Naive thymus-derived CD4-positive, alpha-beta T cell (primary cell): ENCODE measurements around the gene DHX29. TPM values are rescaled to one million over a fixed set of nuclear protein-coding genes. Genes with fewer than 3 reads are reported as not detected.

ENCODE experiments used
- ATAC-seq: fragments of 150-1000 bp; cut with Tn5 transposase; 2 replicates; pipeline ENCODE4 v1.10.0; 2021; ENCODE audit warnings: mild to moderate bottlenecking, moderate library complexity
- CTCF ChIA-PET: fragments of 350-600 bp; sonication (Branson Sonifier 250); formaldehyde crosslinking; loops from one replicate; lab custom pipeline; 2021; ENCODE audit warnings: antibody characterized with exemption; lab: Charles Lee
- POLR2A ChIA-PET: fragments of 350-600 bp; sonication (Branson Sonifier 250); formaldehyde crosslinking; loops from one replicate; lab custom pipeline; 2021; ENCODE audit warnings: antibody characterized with exemption, inconsistent platforms; lab: Charles Lee
- DNase-seq, 9 donors: peaks; one replicate each; pipeline versions ENCODE4 v3.0.0 to v3.0.0-alpha.2; 2020 to 2022; ENCODE audit warnings: mixed read lengths in 1 of 9
- H3K27ac ChIP-seq: one replicate; pipeline ENCODE4 v1.7.0; 2013; ENCODE audit warnings: mild to moderate bottlenecking, low read depth, low read length, moderate library complexity
- H3K27me3 ChIP-seq, 2 donors: one replicate each; pipeline ENCODE4 v1.7.0; 2013; ENCODE audit warnings: low read length in 2 of 2, mild to moderate bottlenecking in 2 of 2, moderate library complexity in 2 of 2; ENCODE audit not compliant: control insufficient read depth in 2 of 2, insufficient read depth in 2 of 2
- H3K36me3 ChIP-seq, 3 experiments: 1 replicate in 2 of 3; 2 replicates in 1 of 3; pipeline ENCODE4 v1.7.0; 2013; ENCODE audit warnings: low read length in 3 of 3, mild to moderate bottlenecking in 3 of 3, moderate library complexity in 1 of 3; ENCODE audit not compliant: insufficient read depth in 3 of 3, control insufficient read depth in 2 of 3
- H3K4me1 ChIP-seq, 2 donors: one replicate each; pipeline ENCODE4 v1.7.0; 2013; ENCODE audit warnings: low read length in 2 of 2, mild to moderate bottlenecking in 2 of 2, moderate library complexity in 1 of 2; ENCODE audit not compliant: control insufficient read depth in 2 of 2, insufficient read depth in 2 of 2
- H3K4me3 ChIP-seq: 2 replicates; pipeline ENCODE4 v1.7.0; 2013; ENCODE audit warnings: mild to moderate bottlenecking, low read length
- H3K9me3 ChIP-seq, 3 experiments: 1 replicate in 2 of 3; 2 replicates in 1 of 3; pipeline ENCODE4 v1.7.0; 2013; ENCODE audit warnings: low read length in 3 of 3; ENCODE audit not compliant: control insufficient read depth in 2 of 3
- H3K27ac Mint-ChIP-seq, 9 donors: one replicate each; pipeline ENCODE4 v1.8.0; 2020 to 2022; ENCODE audit warnings: mixed read lengths in 9 of 9, mild to moderate bottlenecking in 8 of 9, moderate library complexity in 5 of 9, inconsistent platforms in 2 of 9
- H3K27me3 Mint-ChIP-seq, 5 donors: one replicate each; pipeline ENCODE4 v1.8.0; 2021 to 2022; ENCODE audit warnings: mixed read lengths in 5 of 5, mild to moderate bottlenecking in 1 of 5
- H3K36me3 Mint-ChIP-seq, 5 donors: one replicate each; pipeline ENCODE4 v1.8.0; 2020 to 2022; ENCODE audit warnings: mixed read lengths in 5 of 5, mild to moderate bottlenecking in 3 of 5, inconsistent platforms in 1 of 5
- H3K4me1 Mint-ChIP-seq, 7 donors: one replicate each; pipeline ENCODE4 v1.8.0; 2020 to 2022; ENCODE audit warnings: mixed read lengths in 7 of 7, mild to moderate bottlenecking in 3 of 7, inconsistent platforms in 1 of 7
- H3K4me3 Mint-ChIP-seq, 10 donors: one replicate each; pipeline ENCODE4 v1.8.0; 2020 to 2022; ENCODE audit warnings: mild to moderate bottlenecking in 10 of 10, mixed read lengths in 10 of 10, moderate library complexity in 6 of 10, inconsistent platforms in 2 of 10
- H3K9me3 Mint-ChIP-seq, 11 donors: one replicate each; pipeline ENCODE4 v1.8.0; 2020 to 2022; ENCODE audit warnings: mixed read lengths in 11 of 11, mild to moderate bottlenecking in 4 of 11, inconsistent platforms in 1 of 11, moderate library complexity in 1 of 11
- intact Hi-C, 2 donors: fragments of 100-400 bp; cut with micrococcal nuclease; formaldehyde crosslinking; loops; one replicate each; pipeline ENCODE4 v1.15.1; 2023
- polyA plus RNA-seq, 2 donors: library from polyadenylated mRNA; unstranded; fragments of 300-500 nt; fragmentation: Illumina TruSeq; gene quantifications; one replicate each; pipeline ENCODE4 v1.2.3, GENCODE V29; 2021
- total RNA-seq, 6 experiments: library from RNA in 5 of 6; stranded (reverse) in 5 of 6; gene quantifications; 1 replicate in 5 of 6; 2 replicates in 1 of 6; pipeline ENCODE4 v1.2.3 and lab custom pipeline; 2021 to 2026

The DHX29 gene
- total and polyA plus RNA-seq, 7 experiments from 2014 or later = 5.8 to 19.2 (median 12.6) TPM

- no peak for DNase-seq
- H3K27ac Mint-ChIP-seq = no peak overlapping the region
- Histone ChIP-seq H3K36me3 (peaks cover 0 to 4% (median 0%) of the 10 kb centered on the region in 3 experiments), H3K4me1 (peaks cover 28 to 32% of the 10 kb centered on the region in 2 donors), H3K27ac (peak overlapping the region; percentile 89), H3K4me3 (peak overlapping the region; percentile 97), H3K9me3 (no peaks in the 10 kb centered on the region), H3K27me3 (no peaks in the 10 kb centered on the region)
- intact Hi-C loops = loop anchor here (1.0 to 5.0 kb wide), 11 partner anchors 74 to 1866 kb away; partner anchors contain the start of genes PLPP1 (in 2 of the 2), ARL15 (in 1 of the 2), CCNO (in 1 of the 2) and MCIDAS (in 1 of the 2)
- no peaks in the 10 kb centered on the region for H3K27me3 Mint-ChIP-seq
- peaks cover 0 to 18% (median 15%) of the 10 kb centered on the region in 5 donors for H3K36me3 Mint-ChIP-seq
- H3K4me3 Mint-ChIP-seq = no peak overlapping the region
- peaks cover 0 to 2% (median 0%) of the 10 kb centered on the region in 11 donors for H3K9me3 Mint-ChIP-seq
- ChIA-PET CTCF (no interaction called here), POLR2A (interaction anchor here (0.6 to 1.9 kb wide), 7 partner anchors 7 to 750 kb away, joined by 3 to 8 read pairs (median 4); no protein-coding TSS in a partner anchor)
- ATAC-seq = no peak
- H3K4me1 Mint-ChIP-seq = peaks cover 13 to 31% (median 21%) of the 10 kb centered on the region in 7 donors
Observed at GRCh38 chr5:55306641-55307382, 682 bp downstream of the DHX29 start.

- Mint-ChIP-seq H3K9me3 (peaks cover 0 to 3% (median 0%) of the 10 kb centered on the region in 11 donors), H3K27ac (no peak overlapping the region), H3K27me3 (no peaks in the 10 kb centered on the region), H3K4me3 (no peak overlapping the region), H3K36me3 (peaks cover 0 to 19% (median 14%) of the 10 kb centered on the region in 5 donors), H3K4me1 (peaks cover 5 to 23% (median 17%) of the 10 kb centered on the region in 7 donors)
- ChIA-PET CTCF (no interaction called here), POLR2A (no interaction called here)
- no peaks in the 10 kb centered on the region for H3K9me3 ChIP-seq
- H3K36me3 ChIP-seq = peaks cover 0 to 8% (median 4%) of the 10 kb centered on the region in 3 experiments
- H3K27ac ChIP-seq = no peak overlapping the region
- peaks cover 27 to 32% of the 10 kb centered on the region in 2 donors for H3K4me1 ChIP-seq
- ATAC-seq (no peak), DNase-seq (no peak)
- intact Hi-C loops = loop anchor here (5.0 kb wide), 4 partner anchors 78 to 993 kb away; partner anchors contain the start of genes ARL15 (in 1 of the 2), MCIDAS (in 1 of the 2) and SNX18 (in 1 of the 2)
- no peaks in the 10 kb centered on the region for H3K27me3 ChIP-seq
- H3K4me3 ChIP-seq = no peak overlapping the region
Observed at GRCh38 chr5:55305345-55305744, 2.1 kb downstream of the DHX29 start.

- ChIA-PET CTCF (interaction anchor here (0.6 kb wide), 1 partner anchor 122 kb away, joined by 6 read pairs; no protein-coding TSS in a partner anchor), POLR2A (no interaction called here)
- H3K9me3 ChIP-seq = no peaks in the 10 kb centered on the region
- H3K4me1 ChIP-seq = peaks cover 22 to 28% of the 10 kb centered on the region in 2 donors
- no peak overlapping the region for H3K27ac Mint-ChIP-seq
- no peaks in the 10 kb centered on the region for H3K27me3 ChIP-seq
- H3K4me3 Mint-ChIP-seq = peak overlapping the region in 1 of 10 donors; percentile 21
- no peak overlapping the region for H3K4me3 ChIP-seq
- H3K27ac ChIP-seq = no peak overlapping the region
- peaks cover 0 to 3% (median 0%) of the 10 kb centered on the region in 11 donors for H3K9me3 Mint-ChIP-seq
- peaks cover 0 to 21% (median 15%) of the 10 kb centered on the region in 5 donors for H3K36me3 Mint-ChIP-seq
- no peak for ATAC-seq
- H3K4me1 Mint-ChIP-seq = peaks cover 5 to 23% (median 18%) of the 10 kb centered on the region in 7 donors
- H3K36me3 ChIP-seq = peaks cover 0 to 8% (median 4%) of the 10 kb centered on the region in 3 experiments
- intact Hi-C loops = no loop called here
- DNase-seq = no peak
- no peaks in the 10 kb centered on the region for H3K27me3 Mint-ChIP-seq
Observed at GRCh38 chr5:55304584-55304983, 2.9 kb downstream of the DHX29 start.

GRCh38 chr5:55303238-55303690, 4.2 kb downstream of the DHX29 start:
- ATAC-seq (no peak), DNase-seq (no peak)
- no peaks in the 10 kb centered on the region for H3K27me3 ChIP-seq
- Mint-ChIP-seq H3K4me1 (peaks cover 5 to 27% (median 21%) of the 10 kb centered on the region in 7 donors), H3K27ac (peak overlapping the region in 1 of 9 donors; percentile 21), H3K9me3 (peaks cover 0 to 3% (median 0%) of the 10 kb centered on the region in 11 donors), H3K36me3 (peaks cover 0 to 26% (median 18%) of the 10 kb centered on the region in 5 donors), H3K4me3 (peak overlapping the region in 3 of 10 donors; percentile 6 to 19 (median 14)), H3K27me3 (no peaks in the 10 kb centered on the region)
- intact Hi-C loops = no loop called here
- no peak overlapping the region for H3K4me3 ChIP-seq
- POLR2A ChIA-PET = interaction anchor here (0.8 kb wide), 1 partner anchor 13 kb away, joined by 3 read pairs; no protein-coding TSS in a partner anchor
- CTCF ChIA-PET = interaction anchor here (0.5 kb wide), 1 partner anchor 66 kb away, joined by 4 read pairs; no protein-coding TSS in a partner anchor
- peaks cover 0 to 8% (median 4%) of the 10 kb centered on the region in 3 experiments for H3K36me3 ChIP-seq
- no peaks in the 10 kb centered on the region for H3K9me3 ChIP-seq
- H3K27ac ChIP-seq = no peak overlapping the region
- H3K4me1 ChIP-seq = peaks cover 12 to 20% of the 10 kb centered on the region in 2 donors

GRCh38 chr5:55300890-55301289, 6.6 kb downstream of the DHX29 start:
- peaks cover 0 to 14% (median 4%) of the 10 kb centered on the region in 3 experiments for H3K36me3 ChIP-seq
- H3K4me3 ChIP-seq = no peak overlapping the region
- Mint-ChIP-seq H3K27me3 (no peaks in the 10 kb centered on the region), H3K4me1 (peaks cover 5 to 27% (median 21%) of the 10 kb centered on the region in 7 donors), H3K4me3 (no peak overlapping the region), H3K27ac (no peak overlapping the region), H3K9me3 (peaks cover 0 to 3% (median 0%) of the 10 kb centered on the region in 11 donors), H3K36me3 (peaks cover 0 to 33% (median 28%) of the 10 kb centered on the region in 5 donors)
- ATAC-seq (no peak), DNase-seq (no peak)
- H3K4me1 ChIP-seq = peaks cover under 1 to 11% of the 10 kb centered on the region in 2 donors
- no peak overlapping the region for H3K27ac ChIP-seq
- ChIA-PET CTCF (no interaction called here), POLR2A (interaction anchor here (1.1 kb wide), 1 partner anchor 14 kb away, joined by 5 read pairs; no protein-coding TSS in a partner anchor)
- intact Hi-C loops = no loop called here
- no peaks in the 10 kb centered on the region for H3K27me3 ChIP-seq
- no peaks in the 10 kb centered on the region for H3K9me3 ChIP-seq

- Histone ChIP-seq H3K4me3 (no peak overlapping the region), H3K27ac (no peak overlapping the region), H3K27me3 (no peaks in the 10 kb centered on the region), H3K9me3 (no peaks in the 10 kb centered on the region), H3K36me3 (peaks cover 3 to 46% (median 18%) of the 10 kb centered on the region in 3 experiments), H3K4me1 (no peaks in the 10 kb centered on the region)
- ATAC-seq (no peak), DNase-seq (no peak)
- intact Hi-C loops = no loop called here
- Mint-ChIP-seq H3K27me3 (no peaks in the 10 kb centered on the region), H3K4me1 (peaks cover 0 to 7% (median 5%) of the 10 kb centered on the region in 7 donors), H3K36me3 (peaks cover 18 to 73% (median 49%) of the 10 kb centered on the region in 5 donors), H3K9me3 (peaks cover 0 to 2% (median 0%) of the 10 kb centered on the region in 11 donors), H3K4me3 (no peak overlapping the region), H3K27ac (peak overlapping the region in 1 of 9 donors; percentile 17)
- POLR2A ChIA-PET = no interaction called here
- CTCF ChIA-PET = interaction anchor here (0.7 kb wide), 1 partner anchor 21 kb away, joined by 3 read pairs; no protein-coding TSS in a partner anchor
Observed at GRCh38 chr5:55294935-55295334, 12.6 kb downstream of the DHX29 start.
